HG02943 (cell line): ENCODE results near the gene TBC1D26.
"Not testable (repeated sequence)": the region's sequence is repeated elsewhere in the genome, so short reads cannot be mapped to it uniquely, and the experiment has no call there.

Source experiments
- ATAC-seq: cut with Tn5 transposase; IDR thresholded peaks from one replicate; pipeline ENCODE4 v1.9.1; 2021; ENCODE audit warnings: mild to moderate bottlenecking, low read depth, moderate library complexity; ENCODE audit not compliant: unreplicated experiment

TBC1D26 gene

GRCh38 chr17:15731900-15732299 is at the start of gene TBC1D26:
TSS of gene TBC1D26 (plus strand) at chr17:15732283. CDS start at chr17:15735349, 3,066 bp downstream.
- not testable (repeated sequence) for ATAC-seq

- ATAC-seq, result not testable (repeated sequence)
Measured at GRCh38 chr17:15683135-15683534, 48.9 kb upstream of the TBC1D26 start.

DNA sequence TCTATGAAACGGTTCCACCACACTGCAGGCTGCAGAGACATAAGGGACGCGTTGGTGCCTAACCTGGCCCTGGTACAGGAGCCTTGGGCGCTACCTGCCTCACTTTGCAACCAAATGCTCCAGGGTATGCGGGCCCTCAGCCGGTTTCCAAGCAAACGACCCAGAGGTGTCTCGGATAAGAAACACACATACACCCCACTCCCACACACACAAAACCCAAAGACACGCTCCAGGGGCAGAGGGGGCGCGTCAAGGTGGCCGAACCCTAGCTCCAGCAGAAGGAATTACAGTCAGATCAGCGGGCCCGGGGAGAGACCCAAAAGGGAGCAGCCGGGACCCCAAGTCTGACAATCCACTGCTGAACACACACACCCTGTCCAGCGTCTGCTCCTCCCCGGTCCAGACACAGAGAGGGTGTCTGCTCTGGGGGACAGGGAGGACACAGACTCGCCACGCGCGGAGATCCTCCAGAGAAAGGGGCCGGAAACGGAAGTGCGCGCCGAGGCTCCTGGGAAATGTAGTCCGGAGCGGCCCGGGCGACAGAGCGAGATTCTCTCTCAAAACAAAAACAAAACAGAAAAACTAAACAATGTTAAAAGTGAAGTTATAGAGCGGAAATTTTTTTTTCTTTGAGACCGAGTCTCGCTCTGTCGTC is 48.1 kb upstream of the TBC1D26 start, which contains the start of gene TRIM16:
Gene TRIM16 (minus strand): TSS at position 488 of the 655 bp plus-strand sequence. CDS start 32,702 bp downstream, outside the sequence.
- ATAC-seq, result not testable (repeated sequence)

- not testable (repeated sequence) for ATAC-seq
Measured at GRCh38 chr17:15687494-15687893, 44.6 kb upstream of the TBC1D26 start.

DNA sequence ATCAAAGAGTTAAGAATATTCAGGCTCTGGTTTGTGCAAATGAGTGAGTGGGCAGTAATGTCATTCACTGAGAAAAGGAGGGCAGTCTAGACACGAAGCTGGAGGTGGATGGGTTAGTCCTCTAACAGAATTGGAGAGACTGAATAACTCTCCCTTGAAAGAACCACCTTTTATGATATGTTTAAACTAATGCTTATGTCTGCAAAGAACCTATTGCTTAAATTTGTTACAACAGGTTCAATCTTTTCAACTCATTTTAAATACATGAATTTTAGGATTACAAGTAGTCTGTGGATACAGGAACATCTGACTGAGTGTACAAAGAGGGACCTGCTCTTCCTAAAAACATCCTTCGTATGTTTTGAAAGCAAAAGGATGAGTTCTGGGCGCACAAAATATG is 33.1 kb upstream of the TBC1D26 start:
- ATAC-seq, result peak; percentile 9

DNA sequence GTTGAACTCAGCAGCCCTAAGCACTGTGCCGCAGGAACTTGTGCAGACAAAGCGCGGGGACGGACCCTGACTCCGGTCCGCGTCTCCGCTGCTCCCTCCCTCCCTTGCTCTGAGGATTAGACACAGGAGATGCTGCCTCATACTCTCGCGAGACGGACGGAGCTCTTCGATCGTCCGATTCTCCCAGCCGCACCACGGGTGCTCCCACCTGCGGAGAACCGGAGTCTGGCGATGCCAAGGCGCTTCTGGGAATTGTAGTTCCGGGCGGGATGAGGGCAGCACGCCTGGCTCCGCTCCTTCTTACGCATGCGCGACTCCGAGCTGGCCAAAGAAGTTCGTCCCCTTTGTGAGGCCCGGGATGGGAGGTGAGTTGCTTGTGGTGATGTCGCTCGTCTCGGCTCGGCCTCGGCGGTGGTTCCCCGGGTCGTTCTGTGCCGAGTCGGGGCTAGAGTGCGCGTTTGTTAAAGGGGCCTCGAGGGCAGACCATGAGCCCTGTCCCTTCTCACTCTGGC is 32.6 kb upstream of the TBC1D26 start, which contains the start of gene ZNF286A:
Gene ZNF286A (plus strand): TSS at position 340 of the 512 bp plus-strand sequence. CDS start 578 bp downstream, outside the sequence.
- ATAC-seq, result peak; percentile 95

DNA sequence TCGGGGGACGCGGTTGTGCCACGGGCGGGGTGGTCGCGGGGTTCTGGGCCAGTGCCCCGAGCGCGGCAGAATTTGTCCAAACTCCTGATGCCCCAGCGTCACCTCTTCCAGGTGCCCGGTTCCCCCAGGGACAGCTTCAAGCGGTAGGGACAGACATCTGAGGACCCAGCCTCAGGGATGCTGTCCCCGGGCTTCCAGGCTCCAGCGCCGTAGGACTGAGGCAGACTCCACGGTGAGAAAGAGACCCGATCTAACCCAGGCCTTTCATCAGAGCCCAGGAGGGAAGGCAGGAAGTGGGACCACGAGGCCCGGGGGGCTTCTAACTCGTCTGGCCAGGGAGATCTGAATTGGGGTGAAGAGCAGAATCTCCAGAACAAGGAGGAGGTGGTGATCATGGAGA is 32.1 kb upstream of the TBC1D26 start:
- peak; percentile 7 for ATAC-seq

- ATAC-seq, result not testable (repeated sequence)
Measured at GRCh38 chr17:15704239-15704638, 27.8 kb upstream of the TBC1D26 start.

GRCh38 chr17:15704813-15705212 is 27.3 kb upstream of the TBC1D26 start:
- ATAC-seq, result not testable (repeated sequence)

DNA sequence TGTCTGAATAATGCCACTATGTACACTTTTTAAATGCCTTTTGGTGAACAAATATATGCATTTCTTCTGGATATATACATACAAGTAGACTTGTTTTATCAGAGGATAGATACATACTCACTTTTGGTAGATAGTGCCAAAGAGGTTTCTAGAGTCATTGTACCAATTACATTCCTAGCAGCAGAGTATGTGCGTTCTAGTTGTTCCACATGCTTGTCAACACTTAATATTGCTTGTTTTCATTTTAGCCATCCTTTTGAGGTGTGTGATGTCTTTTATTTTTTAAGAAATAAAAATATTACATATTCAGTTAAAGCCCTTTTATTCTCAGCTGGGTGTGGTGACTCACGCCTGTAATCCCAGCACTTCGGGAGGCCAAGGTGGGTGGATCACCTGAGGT is 23.2 kb upstream of the TBC1D26 start:
- ATAC-seq, result not testable (repeated sequence)

GRCh38 chr17:15716601-15717563 is 15.2 kb upstream of the TBC1D26 start:
- ATAC-seq, result not testable (repeated sequence)

DNA sequence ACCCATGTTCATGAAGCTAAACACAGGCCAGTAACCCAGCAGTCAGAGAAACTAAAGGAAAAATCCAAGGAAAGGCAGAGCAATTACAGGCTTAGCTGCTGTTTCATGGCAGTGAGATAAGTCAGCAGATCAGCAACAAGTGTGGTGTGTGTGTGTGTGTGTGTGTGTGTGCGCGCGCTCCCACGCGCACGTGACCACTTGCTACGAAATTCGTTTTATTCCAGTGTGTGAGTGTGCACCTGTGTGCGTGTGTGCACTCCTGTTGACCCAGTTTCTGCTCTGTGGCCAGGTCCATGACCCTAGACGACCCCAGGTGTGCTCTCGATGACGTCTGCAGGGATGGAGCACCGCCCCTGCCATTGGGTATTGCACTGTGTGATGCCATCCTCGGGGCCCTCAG is 1.5 kb upstream of the TBC1D26 start:
- not testable (repeated sequence) for ATAC-seq

GRCh38 chr17:15733174-15733789 is 1.2 kb downstream of the TBC1D26 start:
- not testable (repeated sequence) for ATAC-seq

DNA sequence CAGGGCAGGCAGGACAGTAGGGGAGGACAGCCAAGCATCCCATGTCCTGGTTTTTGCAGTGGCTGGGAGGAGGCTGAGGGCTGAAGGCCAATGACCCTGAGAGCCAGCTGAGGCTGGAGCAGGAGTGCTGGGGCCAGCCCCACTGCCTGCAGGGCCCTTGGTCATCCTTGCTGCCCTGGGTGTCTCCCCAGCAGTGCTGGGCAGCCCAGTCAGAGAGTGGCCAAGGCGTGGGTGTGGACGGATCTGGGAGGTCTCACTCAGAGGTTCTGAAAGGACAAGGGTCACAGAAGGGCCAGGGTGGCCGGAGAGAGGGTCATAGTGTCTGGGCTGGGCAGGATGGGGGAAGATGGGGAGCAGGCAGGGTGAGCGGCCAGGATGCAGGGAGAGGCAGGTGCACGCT is 4.5 kb downstream of the TBC1D26 start:
- ATAC-seq, result not testable (repeated sequence)

DNA sequence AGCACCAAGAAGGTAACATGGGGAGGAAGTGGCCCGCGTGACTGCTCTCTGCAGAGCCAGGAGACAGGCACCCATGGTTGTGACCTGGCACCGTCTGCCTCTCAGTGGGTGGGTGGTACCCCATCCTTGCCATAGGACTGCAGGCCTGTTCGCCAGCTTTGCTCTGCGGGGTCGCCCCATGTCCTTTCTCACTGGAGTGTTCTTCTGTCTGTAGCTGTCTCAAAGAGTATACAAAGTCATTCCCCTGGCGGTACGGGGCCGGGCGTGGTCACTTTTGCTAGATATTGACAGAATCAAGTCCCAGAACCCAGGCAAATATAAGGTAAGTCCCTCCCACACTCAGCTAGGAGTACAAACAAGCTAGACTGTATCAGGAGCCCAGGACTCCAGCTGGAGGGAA is 6.0 kb downstream of the TBC1D26 start:
- ATAC-seq, result no peak

DNA sequence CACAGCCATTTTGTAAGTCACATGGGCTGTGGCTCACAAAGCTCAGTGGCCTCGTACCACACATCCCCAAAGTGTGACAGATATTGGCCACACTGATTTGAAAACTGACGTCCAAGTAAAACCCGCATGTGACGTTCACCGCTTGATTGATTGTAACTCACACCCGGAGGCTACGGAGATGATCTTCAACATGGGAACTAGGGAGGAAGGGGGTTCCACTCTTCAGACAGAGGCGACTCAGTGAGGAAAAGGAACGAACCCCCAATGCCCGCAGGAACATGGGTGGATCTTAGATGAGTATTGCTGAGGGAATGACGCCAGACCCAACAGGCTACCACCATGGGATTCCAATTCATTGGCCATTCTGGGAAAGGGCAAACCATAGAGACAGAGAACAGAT is 7.2 kb downstream of the TBC1D26 start:
- not testable (repeated sequence) for ATAC-seq

- not testable (repeated sequence) for ATAC-seq
Measured at GRCh38 chr17:15740041-15740440, 8.0 kb downstream of the TBC1D26 start.

DNA sequence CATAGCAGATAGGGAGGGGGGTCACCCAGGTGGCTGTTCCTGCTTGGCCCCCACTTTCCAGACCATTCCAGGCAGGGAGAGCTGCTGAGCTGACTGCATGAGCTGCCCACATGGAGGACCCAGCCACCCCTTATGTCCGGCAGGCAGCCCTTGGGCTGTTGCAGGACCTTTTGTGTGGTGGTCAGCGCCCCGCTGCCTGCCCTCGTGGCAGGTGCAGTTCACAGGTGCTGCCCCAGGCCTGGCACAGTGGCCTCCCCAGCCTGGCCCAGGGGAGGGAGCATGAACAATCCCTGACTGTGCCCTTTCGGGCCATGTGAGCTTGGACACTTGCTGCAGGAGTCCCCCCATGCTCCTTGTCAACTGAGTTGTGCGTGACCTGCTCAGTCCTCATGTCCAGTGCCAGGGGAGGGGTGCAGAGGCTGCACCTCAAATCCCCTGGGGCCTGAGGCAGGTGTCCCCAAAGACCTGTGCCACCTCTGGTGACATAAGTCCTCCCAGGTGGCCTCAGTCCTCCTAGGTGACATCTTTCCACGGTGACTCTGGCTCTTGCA is 8.6 kb downstream of the TBC1D26 start:
- ATAC-seq, result no peak

DNA sequence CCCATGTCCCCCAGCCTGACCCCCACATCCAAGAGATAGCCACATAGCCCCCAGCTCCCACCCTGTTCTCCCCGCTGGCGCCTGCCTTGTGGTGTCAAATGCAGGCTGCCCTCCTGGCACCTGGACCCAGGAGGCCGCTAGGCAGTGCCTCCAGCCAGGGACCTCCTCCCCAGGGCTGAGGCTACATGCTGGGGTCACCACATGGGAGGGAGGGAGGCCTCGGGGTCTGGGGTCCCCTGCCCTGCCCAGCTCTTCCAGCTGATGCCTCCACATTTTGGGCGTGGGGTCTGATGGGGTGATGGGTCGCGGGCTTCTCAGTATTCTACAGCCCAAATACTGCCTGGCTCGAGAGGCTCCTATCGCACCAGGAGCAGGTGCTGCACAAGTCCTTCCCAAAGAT is 9.5 kb downstream of the TBC1D26 start:
- no peak for ATAC-seq
